ENCODE results near the gene RPL7L1. TPM values are rescaled to one million over a fixed set of nuclear protein-coding genes. Genes with fewer than 3 reads are reported as not detected.

RPL7L1 gene
- total and polyA plus RNA-seq, 2 of the 13 experiments (the other 11 are each of a cell fraction or from before 2014, with no cell fraction given) = 51.6 to 179 TPM

GRCh38 chr6:42938987-42939809 lies 59.8 kb downstream of the RPL7L1 start (continued):
- TF ChIP-seq, protein P1, sequence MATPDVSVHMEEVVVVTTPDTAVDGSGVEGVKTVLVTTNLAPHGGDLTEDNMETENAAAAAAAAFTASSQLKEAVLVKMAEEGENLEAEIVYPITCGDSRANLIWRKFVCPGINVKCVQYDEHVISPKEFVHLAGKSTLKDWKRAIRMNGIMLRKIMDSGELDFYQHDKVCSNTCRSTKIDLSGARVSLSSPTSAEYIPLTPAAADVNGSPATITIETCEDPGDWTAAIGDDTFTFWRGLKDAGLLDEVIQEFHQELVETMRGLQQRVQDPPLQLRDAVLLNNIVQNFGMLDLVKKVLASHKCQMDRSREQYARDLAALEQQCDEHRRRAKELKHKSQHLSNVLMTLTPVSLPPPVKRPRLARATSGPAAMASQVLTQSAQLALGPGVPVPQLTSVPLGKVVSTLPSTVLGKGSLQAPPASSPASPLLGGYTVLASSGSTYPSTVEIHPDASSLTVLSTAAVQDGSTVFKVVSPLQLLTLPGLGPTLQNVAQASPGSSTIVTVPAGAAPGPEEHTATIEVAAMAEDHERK (CRISPR knock-in tag; IDR thresholded peaks at IDR 0.05; ENCODE audit: low read depth) = no peak
- TF ChIP-seq ZNF44 (CRISPR knock-in tag; IDR thresholded peaks at IDR 0.05) = no peak
- 0 out of 2 replicates have a peak, but pooled peaks have one; percentile 66 for TF ChIP-seq ZNF101 (CRISPR knock-in tag; IDR thresholded peaks at IDR 0.05; ENCODE audit: borderline replicate concordance, low read depth)
- TF ChIP-seq NCOA2 (CRISPR knock-in tag; IDR thresholded peaks at IDR 0.05) = peak; percentile 91
- no peak for TF ChIP-seq ZNF10 (CRISPR knock-in tag; IDR thresholded peaks at IDR 0.05; ENCODE audit: borderline replicate concordance, low read depth)
- peak; percentile 82; the same call in 1 of the 2 replicates for TF ChIP-seq ZNF451 (CRISPR knock-in tag; IDR thresholded peaks at IDR 0.05)
- peak; percentile 78; the same call in 1 of the 2 replicates for TF ChIP-seq CBX5 (CRISPR knock-in tag; IDR thresholded peaks at IDR 0.05; ENCODE audit: borderline replicate concordance)
- TF ChIP-seq TBX3 (IDR thresholded peaks at IDR 0.05; ENCODE audit: borderline replicate concordance) = peak; percentile 41; the same call in 1 of the 2 replicates
- TF ChIP-seq ZZZ3 (CRISPR knock-in tag; IDR thresholded peaks at IDR 0.05; ENCODE audit: borderline replicate concordance) = peak; percentile 41; the same call in 1 of the 2 replicates
- peak; percentile 94 for TF ChIP-seq SAP130 (CRISPR knock-in tag; IDR thresholded peaks at IDR 0.05; ENCODE audit: low read depth)
- peak; percentile 75; the same call in 1 of the 2 replicates for TF ChIP-seq ZNF121 (CRISPR knock-in tag; IDR thresholded peaks at IDR 0.05)
- TF ChIP-seq, protein P2, sequence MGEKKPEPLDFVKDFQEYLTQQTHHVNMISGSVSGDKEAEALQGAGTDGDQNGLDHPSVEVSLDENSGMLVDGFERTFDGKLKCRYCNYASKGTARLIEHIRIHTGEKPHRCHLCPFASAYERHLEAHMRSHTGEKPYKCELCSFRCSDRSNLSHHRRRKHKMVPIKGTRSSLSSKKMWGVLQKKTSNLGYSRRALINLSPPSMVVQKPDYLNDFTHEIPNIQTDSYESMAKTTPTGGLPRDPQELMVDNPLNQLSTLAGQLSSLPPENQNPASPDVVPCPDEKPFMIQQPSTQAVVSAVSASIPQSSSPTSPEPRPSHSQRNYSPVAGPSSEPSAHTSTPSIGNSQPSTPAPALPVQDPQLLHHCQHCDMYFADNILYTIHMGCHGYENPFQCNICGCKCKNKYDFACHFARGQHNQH (CRISPR knock-in tag; IDR thresholded peaks at IDR 0.05) = peak; percentile 89; the same call in 1 of the 2 replicates
- no peak for TF ChIP-seq TRIM22 (IDR thresholded peaks at IDR 0.05)
- TF ChIP-seq DMAP1 (CRISPR knock-in tag; IDR thresholded peaks at IDR 0.05) = peak; percentile 66; the same call in 1 of the 2 replicates
- no peak for TF ChIP-seq FIP1L1 (IDR thresholded peaks at IDR 0.05; ENCODE audit: borderline replicate concordance, insufficient read depth, low read depth, low read length)
- no peak for TF ChIP-seq ZFP82 (CRISPR knock-in tag; IDR thresholded peaks at IDR 0.05; ENCODE audit: borderline replicate concordance)
- TF ChIP-seq, protein P3, sequence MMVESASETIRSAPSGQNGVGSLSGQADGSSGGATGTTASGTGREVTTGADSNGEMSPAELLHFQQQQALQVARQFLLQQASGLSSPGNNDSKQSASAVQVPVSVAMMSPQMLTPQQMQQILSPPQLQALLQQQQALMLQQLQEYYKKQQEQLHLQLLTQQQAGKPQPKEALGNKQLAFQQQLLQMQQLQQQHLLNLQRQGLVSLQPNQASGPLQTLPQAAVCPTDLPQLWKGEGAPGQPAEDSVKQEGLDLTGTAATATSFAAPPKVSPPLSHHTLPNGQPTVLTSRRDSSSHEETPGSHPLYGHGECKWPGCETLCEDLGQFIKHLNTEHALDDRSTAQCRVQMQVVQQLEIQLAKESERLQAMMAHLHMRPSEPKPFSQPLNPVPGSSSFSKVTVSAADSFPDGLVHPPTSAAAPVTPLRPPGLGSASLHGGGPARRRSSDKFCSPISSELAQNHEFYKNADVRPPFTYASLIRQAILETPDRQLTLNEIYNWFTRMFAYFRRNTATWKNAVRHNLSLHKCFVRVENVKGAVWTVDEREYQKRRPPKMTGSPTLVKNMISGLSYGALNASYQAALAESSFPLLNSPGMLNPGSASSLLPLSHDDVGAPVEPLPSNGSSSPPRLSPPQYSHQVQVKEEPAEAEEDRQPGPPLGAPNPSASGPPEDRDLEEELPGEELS (CRISPR knock-in tag; IDR thresholded peaks at IDR 0.05) = peak; percentile 97
- TF ChIP-seq KAT2B (IDR thresholded peaks at IDR 0.05; ENCODE audit: borderline replicate concordance, low read depth, low read length) = no peak
- no peak for TF ChIP-seq MATR3 (CRISPR knock-in tag; IDR thresholded peaks at IDR 0.05)
- no peak for TF ChIP-seq SRSF4 (IDR thresholded peaks at IDR 0.05; ENCODE audit: low read depth, low read length, poor library complexity, severe bottlenecking)
- TF ChIP-seq ATM (IDR thresholded peaks at IDR 0.05; ENCODE audit: borderline replicate concordance) = no peak; the same call in 1 of the 2 replicates
- no peak for TF ChIP-seq TSC22D2 (CRISPR knock-in tag; IDR thresholded peaks at IDR 0.05; ENCODE audit: borderline replicate concordance)
- TF ChIP-seq, protein P4, sequence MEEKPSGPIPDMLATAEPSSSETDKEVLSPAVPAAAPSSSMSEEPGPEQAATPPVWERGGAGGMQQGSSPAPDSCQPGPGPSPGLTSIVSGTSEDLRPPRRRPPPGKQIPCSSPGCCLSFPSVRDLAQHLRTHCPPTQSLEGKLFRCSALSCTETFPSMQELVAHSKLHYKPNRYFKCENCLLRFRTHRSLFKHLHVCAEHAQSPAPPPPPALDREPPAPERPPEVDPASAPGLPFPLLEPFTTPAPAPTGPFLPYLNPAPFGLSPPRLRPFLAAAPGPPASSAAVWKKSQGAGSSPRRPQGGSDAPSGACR (CRISPR knock-in tag; IDR thresholded peaks at IDR 0.05) = peak; percentile 98
